ENCODE results near the gene CDC14A. TPM values are rescaled to one million over a fixed set of nuclear protein-coding genes. Genes with fewer than 3 reads are reported as not detected.
A peak's percentile ranks its signal among the peaks of the same experiment; 100 is the strongest.

CDC14A gene
- total RNA-seq, 4 donors from 2014 or later, result 18.6 to 40.6 (median 28.8) TPM

- Histone ChIP-seq H3K9me3 (no peaks in the 10 kb centered on the region), H3K27me3 (no peaks in the 10 kb centered on the region), H3K27ac (peak overlapping the region in 2 of 4 donors; percentile 56), H3K4me1 (peaks cover 0 to 84% (median 29%) of the 10 kb centered on the region in 4 donors), H3K4me3 (no peak overlapping the region), H3K36me3 (no peaks in the 10 kb centered on the region)
- WGBS, 2 donors, result 42 to 51% methylated on average over 2 of the region's 2 CpGs
- TF ChIP-seq POLR2A (IDR thresholded peaks at IDR 0.05) (no peak), CTCF (IDR thresholded peaks at IDR 0.05) (peak in 1 of 5 experiments; percentile 12), EP300 (IDR thresholded peaks at IDR 0.05) (no peak)
- no peak for DNase-seq (ENCODE audit: low spot score in 2 of 2)
Measured at GRCh38 chr1:100358210-100358609, 5.9 kb downstream of the CDC14A start.

GRCh38 chr1:100359139-100359538, 6.8 kb downstream of the CDC14A start:
- no peak for DNase-seq (ENCODE audit: low spot score in 2 of 2)
- peak overlapping the region in 1 of 4 donors; percentile 76 for H3K27ac ChIP-seq
- H3K4me1 ChIP-seq, result peaks cover 0 to 74% (median 22%) of the 10 kb centered on the region in 4 donors
- no peaks in the 10 kb centered on the region for H3K27me3 ChIP-seq
- TF ChIP-seq CTCF (IDR thresholded peaks at IDR 0.05) (no peak), EP300 (IDR thresholded peaks at IDR 0.05) (no peak), POLR2A (IDR thresholded peaks at IDR 0.05) (no peak)
- 59 to 65% methylated on average over 1 of the region's 1 CpG for WGBS, 2 donors
- H3K9me3 ChIP-seq, result no peaks in the 10 kb centered on the region
- H3K4me3 ChIP-seq, result no peak overlapping the region
- no peaks in the 10 kb centered on the region for H3K36me3 ChIP-seq

- 7 to 10% methylated on average over 2 of the region's 2 CpGs for WGBS, 2 donors
- Histone ChIP-seq H3K4me3 (no peak overlapping the region), H3K4me1 (peaks cover 0 to 66% (median 10%) of the 10 kb centered on the region in 4 donors), H3K27me3 (no peaks in the 10 kb centered on the region), H3K27ac (peak overlapping the region in 3 of 4 donors; percentile 1 to 76 (median 38)), H3K36me3 (no peaks in the 10 kb centered on the region), H3K9me3 (no peaks in the 10 kb centered on the region)
- TF ChIP-seq CTCF (IDR thresholded peaks at IDR 0.05) (no peak), EP300 (IDR thresholded peaks at IDR 0.05) (no peak), POLR2A (IDR thresholded peaks at IDR 0.05) (no peak)
- peak; percentile 61 to 64 for DNase-seq (ENCODE audit: low spot score in 2 of 2)
Measured at GRCh38 chr1:100360790-100361510, 8.6 kb downstream of the CDC14A start.

- peak overlapping the region in 2 of 4 donors; percentile 38 to 76 for H3K27ac ChIP-seq
- H3K4me1 ChIP-seq, result peaks cover 0 to 63% (median 10%) of the 10 kb centered on the region in 4 donors
- H3K36me3 ChIP-seq, result no peaks in the 10 kb centered on the region
- no peak for TF ChIP-seq POLR2A (IDR thresholded peaks at IDR 0.05)
- no peaks in the 10 kb centered on the region for H3K9me3 ChIP-seq
- H3K4me3 ChIP-seq, result no peak overlapping the region
- DNase-seq (ENCODE audit: low spot score in 2 of 2), result no peak
- WGBS, 2 donors, result 83% methylated on average over 5 of the region's 5 CpGs
- no peaks in the 10 kb centered on the region for H3K27me3 ChIP-seq
Measured at GRCh38 chr1:100361511-100362089, 9.3 kb downstream of the CDC14A start.

GRCh38 chr1:100362821-100363466, 10.6 kb downstream of the CDC14A start:
- Histone ChIP-seq H3K4me3 (no peak overlapping the region), H3K9me3 (no peaks in the 10 kb centered on the region), H3K27me3 (no peaks in the 10 kb centered on the region), H3K36me3 (no peaks in the 10 kb centered on the region), H3K4me1 (peaks cover 0 to 51% (median 10%) of the 10 kb centered on the region in 4 donors), H3K27ac (no peak overlapping the region)
- TF ChIP-seq CTCF (IDR thresholded peaks at IDR 0.05), result no peak
- no peak for TF ChIP-seq POLR2A (IDR thresholded peaks at IDR 0.05)
- no peak for TF ChIP-seq EP300 (IDR thresholded peaks at IDR 0.05)
- DNase-seq (ENCODE audit: low spot score in 2 of 2), result no peak
- WGBS, 2 donors, result 90 to 92% methylated on average over 16 of the region's 16 CpGs

Measured in tibial nerve (tissue), 4 donors.